PFSK-1 (cell line): ENCODE data around the gene CPT2.

Experiments used
- POLR2AphosphoS5 ChIP-seq: IDR thresholded peaks from 2 replicates; pipeline ENCODE4 v1.6.1; 2012; ENCODE audit warnings: low read depth, mild to moderate bottlenecking, control low read depth, low read length, moderate library complexity
- TF ChIP-seq, protein P1 (sequence below), 2 experiments: IDR thresholded peaks; 2 replicates each; pipeline versions ENCODE4 v1.6.1 to v1.8.0; 2011 to 2012; ENCODE audit warnings: low read depth in 2 of 2, low read length in 2 of 2, control low read depth in 1 of 2, inconsistent platforms in 1 of 2, mild to moderate bottlenecking in 1 of 2, moderate library complexity in 1 of 2; ENCODE audit not compliant: insufficient read depth in 1 of 2

DNA sequence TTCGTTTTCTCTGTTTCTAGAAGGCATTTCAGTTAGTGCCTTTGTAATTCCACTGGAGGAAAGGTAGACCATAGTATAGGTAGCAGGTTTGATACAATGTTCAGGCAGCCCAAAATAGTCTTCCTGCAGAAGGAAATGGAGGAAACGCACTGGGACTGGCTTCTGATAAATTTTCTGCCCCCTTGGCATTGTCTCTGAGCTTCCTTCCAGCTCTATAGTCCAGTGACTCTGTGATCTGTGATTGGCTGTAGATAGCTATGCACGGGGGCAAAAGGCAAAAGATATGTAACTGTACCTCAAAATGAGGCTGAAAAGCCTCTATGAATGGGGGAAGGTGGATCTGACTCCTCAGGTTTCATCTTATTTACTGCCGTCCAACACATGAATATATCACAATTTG lies 47.5 kb downstream of the CPT2 start:
- no peak for TF ChIP-seq POLR2AphosphoS5
- TF ChIP-seq, protein P1, sequence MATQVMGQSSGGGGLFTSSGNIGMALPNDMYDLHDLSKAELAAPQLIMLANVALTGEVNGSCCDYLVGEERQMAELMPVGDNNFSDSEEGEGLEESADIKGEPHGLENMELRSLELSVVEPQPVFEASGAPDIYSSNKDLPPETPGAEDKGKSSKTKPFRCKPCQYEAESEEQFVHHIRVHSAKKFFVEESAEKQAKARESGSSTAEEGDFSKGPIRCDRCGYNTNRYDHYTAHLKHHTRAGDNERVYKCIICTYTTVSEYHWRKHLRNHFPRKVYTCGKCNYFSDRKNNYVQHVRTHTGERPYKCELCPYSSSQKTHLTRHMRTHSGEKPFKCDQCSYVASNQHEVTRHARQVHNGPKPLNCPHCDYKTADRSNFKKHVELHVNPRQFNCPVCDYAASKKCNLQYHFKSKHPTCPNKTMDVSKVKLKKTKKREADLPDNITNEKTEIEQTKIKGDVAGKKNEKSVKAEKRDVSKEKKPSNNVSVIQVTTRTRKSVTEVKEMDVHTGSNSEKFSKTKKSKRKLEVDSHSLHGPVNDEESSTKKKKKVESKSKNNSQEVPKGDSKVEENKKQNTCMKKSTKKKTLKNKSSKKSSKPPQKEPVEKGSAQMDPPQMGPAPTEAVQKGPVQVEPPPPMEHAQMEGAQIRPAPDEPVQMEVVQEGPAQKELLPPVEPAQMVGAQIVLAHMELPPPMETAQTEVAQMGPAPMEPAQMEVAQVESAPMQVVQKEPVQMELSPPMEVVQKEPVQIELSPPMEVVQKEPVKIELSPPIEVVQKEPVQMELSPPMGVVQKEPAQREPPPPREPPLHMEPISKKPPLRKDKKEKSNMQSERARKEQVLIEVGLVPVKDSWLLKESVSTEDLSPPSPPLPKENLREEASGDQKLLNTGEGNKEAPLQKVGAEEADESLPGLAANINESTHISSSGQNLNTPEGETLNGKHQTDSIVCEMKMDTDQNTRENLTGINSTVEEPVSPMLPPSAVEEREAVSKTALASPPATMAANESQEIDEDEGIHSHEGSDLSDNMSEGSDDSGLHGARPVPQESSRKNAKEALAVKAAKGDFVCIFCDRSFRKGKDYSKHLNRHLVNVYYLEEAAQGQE (IDR thresholded peaks at IDR 0.05; ENCODE audit: insufficient read depth in 1 of 2, low read depth in 2 of 2, low read length in 2 of 2), result no peak
